IMR-90 (cell line): ENCODE results near the gene AXIN1. TPM values are rescaled to one million over a fixed set of nuclear protein-coding genes. Genes with fewer than 3 reads are reported as not detected.

ENCODE experiments used
- ATAC-seq: fragments of 200-7000 bp; cut with Tn5 transposase; 2 replicates; pipeline ENCODE4 v1.9.1; 2020; ENCODE audit warnings: low read depth, mild to moderate bottlenecking, moderate library complexity
- BruUV-seq: library from RNA; stranded (reverse); fragments of 400-500 nt; replicated peaks from 2 replicates; lab custom pipeline; 2021; lab: Mats Ljungman, UMichigan
- CTCF ChIA-PET: fragments of 300-600 bp; formaldehyde crosslinking; extraction: SDS; loops from one replicate; lab custom pipeline; 2021; ENCODE audit warnings: antibody characterized with exemption; lab: Yijun Ruan, JAX
- POLR2A ChIA-PET: fragments of 300-600 bp; sonication (Branson Sonifier 250); formaldehyde crosslinking; loops from one replicate; lab custom pipeline; 2022; ENCODE audit warnings: antibody characterized with exemption; ENCODE audit not compliant: unreplicated experiment; lab: Charles Lee
- DNase-seq: peaks from one replicate; pipeline ENCODE4 v3.0.0; 2013
- H2AFZ ChIP-seq: replicated peaks from 2 replicates; pipeline ENCODE3; 2013; ENCODE audit warnings: low read length, mild to moderate bottlenecking; ENCODE audit not compliant: poor library complexity
- H2AK5ac ChIP-seq: 2 replicates; pipeline ENCODE4 v1.6.1; 2013; ENCODE audit warnings: low read depth, low read length, inconsistent platforms
- H2AK9ac ChIP-seq: replicated peaks from 2 replicates; pipeline ENCODE3; 2013; ENCODE audit warnings: mild to moderate bottlenecking, low read depth, low read length, moderate library complexity; ENCODE audit not compliant: poor library complexity
- H2BK120ac ChIP-seq: 2 replicates; pipeline ENCODE4 v1.6.1; 2013; ENCODE audit warnings: low read depth, low read length, inconsistent platforms
- H2BK15ac ChIP-seq: 3 replicates; pipeline ENCODE4 v1.6.1; 2013; ENCODE audit warnings: low read depth, low read length, inconsistent platforms
- H2BK20ac ChIP-seq: 2 replicates; pipeline ENCODE4 v1.6.1; 2013; ENCODE audit warnings: low read depth, mild to moderate bottlenecking, inconsistent platforms, low read length, moderate library complexity
- H2BK5ac ChIP-seq: 2 replicates; pipeline ENCODE4 v1.6.1; 2013; ENCODE audit warnings: mild to moderate bottlenecking, low read depth, low read length, inconsistent platforms; ENCODE audit not compliant: poor library complexity, severe bottlenecking
- H3K14ac ChIP-seq: replicated peaks from 2 replicates; pipeline ENCODE4 v1.6.1; 2013; ENCODE audit warnings: low read depth, low read length, inconsistent platforms
- H3K18ac ChIP-seq: 2 replicates; pipeline ENCODE4 v1.6.1; 2013; ENCODE audit warnings: low read depth, low read length, control low read depth
- H3K23ac ChIP-seq: 2 replicates; pipeline ENCODE4 v1.6.1; 2013; ENCODE audit warnings: low read depth, low read length, inconsistent platforms
- H3K27ac ChIP-seq: 2 replicates; pipeline ENCODE4 v1.5.1; 2013; ENCODE audit warnings: mild to moderate bottlenecking, control low read depth, low read length; ENCODE audit not compliant: insufficient read depth
- H3K27me3 ChIP-seq: 2 replicates; pipeline ENCODE4 v1.6.1; 2013; ENCODE audit warnings: low read length; ENCODE audit not compliant: control insufficient read depth, insufficient read depth
- H3K36me3 ChIP-seq: 2 replicates; pipeline ENCODE4 v1.6.1; 2013; ENCODE audit warnings: low read length, mixed read lengths; ENCODE audit not compliant: control insufficient read depth, insufficient read depth
- H3K4ac ChIP-seq: 2 replicates; pipeline ENCODE4 v1.6.1; 2013; ENCODE audit warnings: low read depth, low read length, inconsistent platforms
- H3K4me1 ChIP-seq: 2 replicates; pipeline ENCODE4 v1.6.1; 2013; ENCODE audit warnings: low read length, mixed read lengths; ENCODE audit not compliant: control insufficient read depth, insufficient read depth
- H3K4me2 ChIP-seq: 2 replicates; pipeline ENCODE4 v1.6.1; 2013; ENCODE audit warnings: low read depth, mild to moderate bottlenecking, control low read depth, low read length, moderate library complexity
- H3K4me3 ChIP-seq: 2 replicates; pipeline ENCODE4 v1.5.1; 2013; ENCODE audit warnings: low read depth, mild to moderate bottlenecking, control low read depth, low read length, moderate library complexity; ENCODE audit not compliant: insufficient read depth
- H3K56ac ChIP-seq: 2 replicates; pipeline ENCODE4 v1.6.1; 2013; ENCODE audit warnings: low read length, inconsistent platforms; ENCODE audit not compliant: insufficient read depth; ENCODE audit errors: extremely low read depth
- H3K79me1 ChIP-seq, 2 experiments: 2 replicates each; pipeline ENCODE4 v1.6.1; 2013; ENCODE audit warnings: low read length in 2 of 2, inconsistent platforms in 1 of 2, low read depth in 1 of 2
- H3K9ac ChIP-seq: 2 replicates; pipeline ENCODE4 v1.6.1; 2013; ENCODE audit warnings: low read depth, low read length, control low read depth
- H3K9me1 ChIP-seq: 2 replicates; pipeline ENCODE4 v1.6.1; 2013; ENCODE audit warnings: low read length, inconsistent platforms; ENCODE audit not compliant: insufficient read depth
- H3K9me3 ChIP-seq: 2 replicates; pipeline ENCODE4 v1.6.1; 2013; ENCODE audit warnings: low read length; ENCODE audit not compliant: control insufficient read depth, insufficient read depth
- H4K20me1 ChIP-seq: 2 replicates; pipeline ENCODE4 v1.6.1; 2013; ENCODE audit warnings: low read length, inconsistent platforms; ENCODE audit not compliant: insufficient read depth
- H4K5ac ChIP-seq: 2 replicates; pipeline ENCODE4 v1.6.1; 2013; ENCODE audit warnings: mild to moderate bottlenecking, low read depth, low read length, control low read depth
- H4K8ac ChIP-seq, 2 experiments: 2 replicates each; pipeline ENCODE4 v1.6.1; 2013; ENCODE audit warnings: low read depth in 2 of 2, low read length in 2 of 2, control low read depth in 1 of 2, inconsistent platforms in 1 of 2
- H4K91ac ChIP-seq: 2 replicates; pipeline ENCODE4 v1.6.1; 2013; ENCODE audit warnings: low read depth, low read length, inconsistent platforms; ENCODE audit not compliant: insufficient read depth
- SMC3 ChIP-seq: fragments of 150-350 bp; IDR thresholded peaks from 2 replicates; pipeline ENCODE4 v1.6.1; 2016; ENCODE audit warnings: low read depth, mild to moderate bottlenecking, antibody characterized with exemption, low read length, moderate library complexity
- WGBS, 2 experiments: methylation state at CpG; one replicate each; pipeline versions ENCODE4 v1.1.5 to v1.1.7; 2013; ENCODE audit warnings: missing lambda C conversion rate in 2 of 2; ENCODE audit not compliant: insufficient read length in 1 of 2; ENCODE audit errors: extremely low coverage in 2 of 2; 5-methylcytosine and 5-hydroxymethylcytosine counted together
- dilution Hi-C: fragments of 300-500 bp; cut with HindIII; formaldehyde crosslinking; loops from one replicate; pipeline ENCODE4 v1.14.3; 2018; ENCODE audit warnings: low sequenced_read_pairs; ENCODE audit not compliant: unreplicated experiment
- in situ Hi-C: fragments of 300-500 bp; cut with MboI; formaldehyde crosslinking; loops from 3 replicates; pipeline ENCODE4 v1.14.3; 2019; ENCODE audit warnings: low sequenced_read_pairs, inconsistent platforms, mixed read lengths
- intact Hi-C: fragments of 100-400 bp; cut with micrococcal nuclease; formaldehyde crosslinking; loops from 2 replicates; pipeline ENCODE4 v1.10.0; 2022
- polyA plus RNA-seq, 3 experiments: library from polyadenylated mRNA; depleted of rRNA; stranded (reverse); fragments of >200 nt; gene quantifications; 2 replicates each; pipeline ENCODE4 v1.2.3, GENCODE V29; 2012; ENCODE audit warnings: low replicate concordance in 1 of 3
- total RNA-seq: library from RNA; depleted of rRNA; stranded (reverse); fragments of >200 nt; gene quantifications from 2 replicates; pipeline ENCODE4 v1.2.3, GENCODE V29; 2012
- TF ChIP-seq, protein P1 (sequence below): conservative IDR thresholded peaks from 2 replicates; pipeline ENCODE4 v1.5.1; 2012; ENCODE audit warnings: mild to moderate bottlenecking, low read depth, low read length, improper control_type of control experiment

The AXIN1 gene
- total and polyA plus RNA-seq, 2 of the 4 experiments (the other 2 are of a cell fraction), result 10.9 to 14.2 TPM

DNA sequence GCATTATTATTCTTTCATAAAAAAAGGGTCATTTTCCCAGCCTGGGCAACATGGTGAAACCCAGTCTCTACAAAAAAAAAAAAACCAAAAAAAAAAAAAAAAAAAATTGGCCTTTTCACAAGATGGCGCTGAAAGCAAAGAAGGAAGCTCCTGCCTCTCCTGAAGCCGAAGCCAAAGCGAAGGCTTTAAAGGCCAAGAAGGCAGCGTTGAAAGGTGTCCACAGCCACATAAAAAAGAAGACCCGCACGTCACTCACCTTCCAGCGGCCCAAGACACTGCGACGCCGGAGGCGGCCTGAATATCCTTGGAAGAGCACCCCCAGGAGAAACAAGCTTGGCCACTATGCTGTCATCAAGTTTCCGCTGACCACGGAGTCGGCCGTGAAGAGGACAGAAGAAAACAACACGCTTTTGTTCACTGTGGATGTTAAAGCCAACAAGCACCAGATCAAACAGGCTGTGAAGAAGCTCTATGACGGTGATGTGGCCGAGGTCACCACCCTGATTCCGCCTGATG is 34.2 kb upstream of the AXIN1 start:
- no peak overlapping the region for H2BK20ac ChIP-seq
- TF ChIP-seq SMC3, result no peak
- TF ChIP-seq, protein P1, sequence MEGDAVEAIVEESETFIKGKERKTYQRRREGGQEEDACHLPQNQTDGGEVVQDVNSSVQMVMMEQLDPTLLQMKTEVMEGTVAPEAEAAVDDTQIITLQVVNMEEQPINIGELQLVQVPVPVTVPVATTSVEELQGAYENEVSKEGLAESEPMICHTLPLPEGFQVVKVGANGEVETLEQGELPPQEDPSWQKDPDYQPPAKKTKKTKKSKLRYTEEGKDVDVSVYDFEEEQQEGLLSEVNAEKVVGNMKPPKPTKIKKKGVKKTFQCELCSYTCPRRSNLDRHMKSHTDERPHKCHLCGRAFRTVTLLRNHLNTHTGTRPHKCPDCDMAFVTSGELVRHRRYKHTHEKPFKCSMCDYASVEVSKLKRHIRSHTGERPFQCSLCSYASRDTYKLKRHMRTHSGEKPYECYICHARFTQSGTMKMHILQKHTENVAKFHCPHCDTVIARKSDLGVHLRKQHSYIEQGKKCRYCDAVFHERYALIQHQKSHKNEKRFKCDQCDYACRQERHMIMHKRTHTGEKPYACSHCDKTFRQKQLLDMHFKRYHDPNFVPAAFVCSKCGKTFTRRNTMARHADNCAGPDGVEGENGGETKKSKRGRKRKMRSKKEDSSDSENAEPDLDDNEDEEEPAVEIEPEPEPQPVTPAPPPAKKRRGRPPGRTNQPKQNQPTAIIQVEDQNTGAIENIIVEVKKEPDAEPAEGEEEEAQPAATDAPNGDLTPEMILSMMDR, result 0 out of 2 replicates have a peak, but pooled peaks have one; percentile 17
- H4K91ac ChIP-seq, result no peak overlapping the region
- intact Hi-C loops, result no loop called here
- DNase-seq (no peak), ATAC-seq (no peak)
- BruUV-seq, result no TSS peak
- H3K79me1 ChIP-seq, result no peaks in the 10 kb centered on the region
- ChIA-PET POLR2A (no interaction called here), CTCF (interaction anchor here (0.6 to 0.7 kb wide), 2 partner anchors 13 to 256 kb away, joined by 3 to 5 read pairs; no protein-coding TSS in a partner anchor)
- no peak overlapping the region for H3K4ac ChIP-seq
- H2BK120ac ChIP-seq, result no peak overlapping the region
- H4K20me1 ChIP-seq, result no peaks in the 10 kb centered on the region
- no peak overlapping the region for H2BK15ac ChIP-seq
- 0 out of 4 replicates have a peak overlapping the region, but pooled peaks of 1 of the 2 experiments have one; percentile 9 for H4K8ac ChIP-seq
- 0 out of 2 replicates have a peak overlapping the region, but pooled peaks have one; percentile 26 for H2AK5ac ChIP-seq
- no peak overlapping the region for H3K9ac ChIP-seq
- in situ Hi-C loops, result no loop called here
- no peak overlapping the region for H3K27ac ChIP-seq
- no peak overlapping the region for H3K14ac ChIP-seq
- H3K23ac ChIP-seq, result no peak overlapping the region
- WGBS, 2 experiments, result 61% methylated on average over 3 of the region's 19 CpGs; no CpG with 5 or more reads in 1 of the 2 experiments
- H3K9me3 ChIP-seq, result no peaks in the 10 kb centered on the region
- 0 out of 2 replicates have a peak, but pooled peaks cover 3% of the 10 kb centered on the region for H3K9me1 ChIP-seq
- H3K18ac ChIP-seq, result no peak overlapping the region
- H3K27me3 ChIP-seq, result no peaks in the 10 kb centered on the region
- dilution Hi-C loops, result no loop called here
- H4K5ac ChIP-seq, result no peak overlapping the region
- H2AFZ ChIP-seq, result no peak overlapping the region
- no peak overlapping the region for H2AK9ac ChIP-seq
- no peaks in the 10 kb centered on the region for H3K36me3 ChIP-seq
- no peak overlapping the region for H2BK5ac ChIP-seq
- no peak overlapping the region for H3K4me3 ChIP-seq
- no peak overlapping the region for H3K56ac ChIP-seq
- H3K4me1 ChIP-seq, result peaks cover 5% of the 10 kb centered on the region; the same call in 1 of the 2 replicates
- no peak overlapping the region for H3K4me2 ChIP-seq
